ENCODE measurements around the gene TIMM22.

DNA sequence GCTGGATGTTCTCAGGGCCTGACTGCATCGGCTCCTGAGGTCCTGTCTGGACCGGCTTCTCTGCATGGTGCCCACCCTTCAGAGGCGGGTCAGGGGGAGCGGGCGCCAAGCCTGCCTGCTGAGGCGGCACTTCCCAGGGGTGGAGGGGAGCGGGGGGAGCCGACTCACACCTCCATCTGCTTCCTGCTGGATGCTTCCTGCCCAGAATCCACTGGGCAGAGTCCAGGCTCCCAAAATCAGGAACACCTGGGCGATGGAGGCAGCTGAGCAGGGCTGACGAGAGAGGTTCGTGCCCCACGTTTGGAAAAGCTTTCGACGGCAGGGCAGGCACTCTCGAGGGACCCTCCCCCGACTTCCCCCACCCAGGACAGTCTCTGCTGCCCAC, 42.2 kb downstream of the TIMM22 start:
- TF ChIP-seq POLR2A (IDR thresholded peaks at IDR 0.05; ENCODE audit: low read depth, low read length) (no peak), RAD21 (IDR thresholded peaks at IDR 0.05; ENCODE audit: low read length) (no peak)
- TF ChIP-seq, protein P1, sequence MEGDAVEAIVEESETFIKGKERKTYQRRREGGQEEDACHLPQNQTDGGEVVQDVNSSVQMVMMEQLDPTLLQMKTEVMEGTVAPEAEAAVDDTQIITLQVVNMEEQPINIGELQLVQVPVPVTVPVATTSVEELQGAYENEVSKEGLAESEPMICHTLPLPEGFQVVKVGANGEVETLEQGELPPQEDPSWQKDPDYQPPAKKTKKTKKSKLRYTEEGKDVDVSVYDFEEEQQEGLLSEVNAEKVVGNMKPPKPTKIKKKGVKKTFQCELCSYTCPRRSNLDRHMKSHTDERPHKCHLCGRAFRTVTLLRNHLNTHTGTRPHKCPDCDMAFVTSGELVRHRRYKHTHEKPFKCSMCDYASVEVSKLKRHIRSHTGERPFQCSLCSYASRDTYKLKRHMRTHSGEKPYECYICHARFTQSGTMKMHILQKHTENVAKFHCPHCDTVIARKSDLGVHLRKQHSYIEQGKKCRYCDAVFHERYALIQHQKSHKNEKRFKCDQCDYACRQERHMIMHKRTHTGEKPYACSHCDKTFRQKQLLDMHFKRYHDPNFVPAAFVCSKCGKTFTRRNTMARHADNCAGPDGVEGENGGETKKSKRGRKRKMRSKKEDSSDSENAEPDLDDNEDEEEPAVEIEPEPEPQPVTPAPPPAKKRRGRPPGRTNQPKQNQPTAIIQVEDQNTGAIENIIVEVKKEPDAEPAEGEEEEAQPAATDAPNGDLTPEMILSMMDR (conservative IDR thresholded peaks at IDR 0.05; ENCODE audit: low read depth, low read length), result no peak
